GM06990 (cell line): ENCODE data around the gene FAM180B.
"Not testable (repeated sequence)": the region's sequence is repeated elsewhere in the genome, so short reads cannot be mapped to it uniquely, and the experiment has no call there.

Experiments
- DNase-seq: peaks from one replicate; pipeline ENCODE4 v3.0.0-alpha.2; 2011; ENCODE audit not compliant: insufficient read length; ENCODE audit errors: extremely low read depth
- H3K27me3 ChIP-seq: replicated peaks from 2 replicates; pipeline ENCODE4 v1.6.0; 2011; ENCODE audit warnings: low read length; ENCODE audit not compliant: control insufficient read depth, insufficient read depth
- H3K36me3 ChIP-seq: 2 replicates; pipeline ENCODE4 v1.5.1; 2011; ENCODE audit warnings: low read length; ENCODE audit not compliant: control insufficient read depth, insufficient read depth
- H3K4me3 ChIP-seq: replicated peaks from 2 replicates; pipeline ENCODE4 v1.5.1; 2011; ENCODE audit warnings: low read depth, mild to moderate bottlenecking, control low read depth, low read length
- TF ChIP-seq, protein P1 (sequence below): IDR thresholded peaks from 2 replicates; pipeline ENCODE4 v1.5.1; 2011; ENCODE audit warnings: low read length, control low read depth, mild to moderate bottlenecking, inconsistent platforms; ENCODE audit not compliant: insufficient read depth, poor library complexity, severe bottlenecking

Gene FAM180B

GRCh38 chr11:47631473-47631872 is 45.0 kb downstream of the FAM180B start:
- H3K27me3 ChIP-seq = no peaks in the 10 kb centered on the region
- no peak overlapping the region for H3K4me3 ChIP-seq
- peaks cover 15% of the 10 kb centered on the region for H3K36me3 ChIP-seq
- TF ChIP-seq, protein P1, sequence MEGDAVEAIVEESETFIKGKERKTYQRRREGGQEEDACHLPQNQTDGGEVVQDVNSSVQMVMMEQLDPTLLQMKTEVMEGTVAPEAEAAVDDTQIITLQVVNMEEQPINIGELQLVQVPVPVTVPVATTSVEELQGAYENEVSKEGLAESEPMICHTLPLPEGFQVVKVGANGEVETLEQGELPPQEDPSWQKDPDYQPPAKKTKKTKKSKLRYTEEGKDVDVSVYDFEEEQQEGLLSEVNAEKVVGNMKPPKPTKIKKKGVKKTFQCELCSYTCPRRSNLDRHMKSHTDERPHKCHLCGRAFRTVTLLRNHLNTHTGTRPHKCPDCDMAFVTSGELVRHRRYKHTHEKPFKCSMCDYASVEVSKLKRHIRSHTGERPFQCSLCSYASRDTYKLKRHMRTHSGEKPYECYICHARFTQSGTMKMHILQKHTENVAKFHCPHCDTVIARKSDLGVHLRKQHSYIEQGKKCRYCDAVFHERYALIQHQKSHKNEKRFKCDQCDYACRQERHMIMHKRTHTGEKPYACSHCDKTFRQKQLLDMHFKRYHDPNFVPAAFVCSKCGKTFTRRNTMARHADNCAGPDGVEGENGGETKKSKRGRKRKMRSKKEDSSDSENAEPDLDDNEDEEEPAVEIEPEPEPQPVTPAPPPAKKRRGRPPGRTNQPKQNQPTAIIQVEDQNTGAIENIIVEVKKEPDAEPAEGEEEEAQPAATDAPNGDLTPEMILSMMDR = no peak
- DNase-seq = no peak

DNA sequence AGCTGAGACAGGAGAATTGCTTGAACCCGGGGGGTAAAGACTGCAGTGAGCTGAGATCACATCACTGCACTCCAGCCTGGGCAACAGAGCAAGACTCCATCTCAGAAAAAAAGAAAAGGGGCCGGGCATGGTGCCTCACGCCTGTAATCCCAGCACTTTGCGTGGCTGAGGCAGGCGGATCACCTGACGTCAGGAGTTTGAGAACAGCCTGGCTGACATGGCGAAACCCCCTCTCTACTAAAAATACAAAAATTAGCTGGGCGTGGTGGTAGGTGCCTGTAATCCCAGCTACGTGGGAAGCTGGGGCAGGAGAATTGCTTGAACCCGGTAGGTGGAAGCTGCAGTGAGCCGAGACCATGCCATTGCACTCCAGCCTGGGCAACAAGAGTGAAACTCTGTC is 49.9 kb downstream of the FAM180B start:
- not testable (repeated sequence) for H3K27me3 ChIP-seq, H3K4me3 ChIP-seq, DNase-seq
- H3K36me3 ChIP-seq = peaks cover 17% of the 10 kb centered on the region
